Measurements from ENCODE around the gene ABCA4.

DNA sequence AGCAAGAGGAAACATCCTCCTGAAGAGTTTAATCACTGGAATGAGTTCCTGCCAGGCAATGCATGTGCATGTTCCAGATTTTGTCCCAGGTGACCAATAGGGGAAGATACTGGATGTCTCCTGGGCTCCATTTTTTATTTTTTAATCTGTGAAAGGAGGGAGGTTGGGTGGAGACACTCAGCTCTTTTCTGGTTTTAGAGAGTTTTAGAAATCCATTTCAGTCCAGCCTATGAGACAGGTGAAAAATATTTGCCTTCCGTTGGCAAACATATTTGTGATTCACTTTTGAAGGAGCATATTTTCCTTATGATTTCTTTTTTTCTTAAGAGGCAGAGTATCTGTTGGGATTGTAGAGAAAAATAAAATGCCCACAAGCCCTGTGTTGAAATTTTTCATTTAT is 70.7 kb downstream of the ABCA4 start:
- TF ChIP-seq, protein P1, sequence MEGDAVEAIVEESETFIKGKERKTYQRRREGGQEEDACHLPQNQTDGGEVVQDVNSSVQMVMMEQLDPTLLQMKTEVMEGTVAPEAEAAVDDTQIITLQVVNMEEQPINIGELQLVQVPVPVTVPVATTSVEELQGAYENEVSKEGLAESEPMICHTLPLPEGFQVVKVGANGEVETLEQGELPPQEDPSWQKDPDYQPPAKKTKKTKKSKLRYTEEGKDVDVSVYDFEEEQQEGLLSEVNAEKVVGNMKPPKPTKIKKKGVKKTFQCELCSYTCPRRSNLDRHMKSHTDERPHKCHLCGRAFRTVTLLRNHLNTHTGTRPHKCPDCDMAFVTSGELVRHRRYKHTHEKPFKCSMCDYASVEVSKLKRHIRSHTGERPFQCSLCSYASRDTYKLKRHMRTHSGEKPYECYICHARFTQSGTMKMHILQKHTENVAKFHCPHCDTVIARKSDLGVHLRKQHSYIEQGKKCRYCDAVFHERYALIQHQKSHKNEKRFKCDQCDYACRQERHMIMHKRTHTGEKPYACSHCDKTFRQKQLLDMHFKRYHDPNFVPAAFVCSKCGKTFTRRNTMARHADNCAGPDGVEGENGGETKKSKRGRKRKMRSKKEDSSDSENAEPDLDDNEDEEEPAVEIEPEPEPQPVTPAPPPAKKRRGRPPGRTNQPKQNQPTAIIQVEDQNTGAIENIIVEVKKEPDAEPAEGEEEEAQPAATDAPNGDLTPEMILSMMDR (IDR thresholded peaks at IDR 0.05 in 4 of 5, conservative IDR thresholded peaks at IDR 0.05 in 1 of 5), result no peak
- no peak for TF ChIP-seq POLR2A (IDR thresholded peaks at IDR 0.05)
